HCT116 (cell line): Measurements from ENCODE around the gene PRDM11. TPM values are rescaled to one million over a fixed set of nuclear protein-coding genes. Genes with fewer than 3 reads are reported as not detected.

Source experiments
- ATAC-seq: fragments of 200-7000 bp; cut with Tn5 transposase; 2 replicates; pipeline ENCODE4 v1.9.1; 2020; ENCODE audit warnings: mild to moderate bottlenecking, moderate library complexity
- BruUV-seq: library from RNA; stranded (reverse); fragments of 400-500 nt; replicated peaks from 2 replicates; lab custom pipeline; 2021; lab: Mats Ljungman, UMichigan
- CTCF ChIA-PET: fragments of 300-600 bp; sonication (Branson Sonifier 250); formaldehyde crosslinking; loops from one replicate; lab custom pipeline; 2021; ENCODE audit warnings: antibody characterized with exemption; lab: Charles Lee
- POLR2A ChIA-PET: fragments of 300-600, 350-600 bp; sonication (Branson Sonifier 250); formaldehyde crosslinking; loops from one replicate; lab custom pipeline; 2021; ENCODE audit warnings: antibody characterized with exemption; lab: Charles Lee
- RAD21 ChIA-PET, 2 experiments: fragments of 300-600 bp; sonication (Branson Sonifier 250); formaldehyde crosslinking; loops; one replicate each; lab custom pipeline; 2023; ENCODE audit warnings: low total read pairs in 2 of 2; ENCODE audit not compliant: uncharacterized antibody in 2 of 2, unreplicated experiment in 2 of 2, low non-redundant PET in 1 of 2; lab: Charles Lee
- DNase-seq: peaks from one replicate; pipeline ENCODE4 v3.0.0-alpha.2; 2010; ENCODE audit warnings: low read depth, low spot score
- H2AFZ ChIP-seq: fragments of 200-600 bp; shearing (Covaris generic), sonication (generic); 2 replicates; pipeline ENCODE4 v1.6.1; 2017; ENCODE audit warnings: low read depth, mixed run types, mixed read lengths, antibody characterized with exemption, low read length; ENCODE audit not compliant: poor library complexity, severe bottlenecking
- H3K27ac ChIP-seq: 2 replicates; pipeline ENCODE4 v1.5.1; 2012; ENCODE audit warnings: low read depth, low read length
- H3K27me3 ChIP-seq: fragments of 200-600 bp; sonication (generic); 2 replicates; pipeline ENCODE4 v1.6.1; 2016; ENCODE audit warnings: mixed run types, low read length, mixed read lengths; ENCODE audit not compliant: insufficient read depth
- H3K36me3 ChIP-seq, 2 experiments: fragments of 200-500 bp in 1 of 2; fragments of 200-600 bp in 1 of 2; sonication (Bioruptor generic) in 1 of 2; sonication (generic) in 1 of 2; 2 replicates each; pipeline versions ENCODE4 v1.5.1 to v1.6.1; 2014 to 2016; ENCODE audit warnings: low read length in 2 of 2, inconsistent platforms in 1 of 2, mixed read lengths in 1 of 2, mixed run types in 1 of 2; ENCODE audit not compliant: insufficient read depth in 2 of 2, control insufficient read depth in 1 of 2
- H3K4me1 ChIP-seq, 2 experiments: fragments of 200-600 bp in 1 of 2; sonication (generic) in 1 of 2; 2 replicates each; pipeline versions ENCODE4 v1.5.1 to v1.6.1; 2012 to 2017; ENCODE audit warnings: low read length in 2 of 2, inconsistent platforms in 1 of 2, mild to moderate bottlenecking in 1 of 2, mixed read lengths in 1 of 2, mixed run types in 1 of 2, moderate library complexity in 1 of 2; ENCODE audit not compliant: insufficient read depth in 2 of 2, control insufficient read depth in 1 of 2
- H3K4me2 ChIP-seq: fragments of 200-600 bp; sonication (generic); 2 replicates; pipeline ENCODE4 v1.6.1; 2017; ENCODE audit warnings: mixed run types, low read length, mixed read lengths
- H3K4me3 ChIP-seq, 2 experiments: fragments of 200-600 bp in 1 of 2; sonication (generic) in 1 of 2; replicated peaks in 1 of 2; 2 replicates each; pipeline ENCODE4 v1.5.1; 2011 to 2016; ENCODE audit warnings: low read length in 2 of 2, control low read depth in 1 of 2, low read depth in 1 of 2, mild to moderate bottlenecking in 1 of 2, mixed read lengths in 1 of 2, mixed run types in 1 of 2
- H3K79me2 ChIP-seq: fragments of 200-600 bp; sonication (generic); 2 replicates; pipeline ENCODE4 v1.6.1; 2017; ENCODE audit warnings: mild to moderate bottlenecking, mixed run types, low read length, moderate library complexity, mixed read lengths; ENCODE audit not compliant: insufficient read depth
- H3K9ac ChIP-seq: fragments of 200-600 bp; sonication (generic); 2 replicates; pipeline ENCODE4 v1.6.1; 2016; ENCODE audit warnings: low read length, mixed read lengths
- H3K9me2 ChIP-seq: fragments of 200-600 bp; sonication (generic), shearing (Covaris generic); 2 replicates; pipeline ENCODE4 v1.6.1; 2017; ENCODE audit warnings: mixed run types, mild to moderate bottlenecking, moderate library complexity; ENCODE audit not compliant: insufficient read depth
- H3K9me3 ChIP-seq, 2 experiments: fragments of 200-500 bp in 1 of 2; fragments of 200-600 bp in 1 of 2; sonication (Bioruptor generic) in 1 of 2; sonication (generic) in 1 of 2; 2 replicates each; pipeline ENCODE4 v1.6.1; 2014 to 2017; ENCODE audit warnings: low read length in 2 of 2, mixed read lengths in 2 of 2, inconsistent platforms in 1 of 2, low read depth in 1 of 2, mild to moderate bottlenecking in 1 of 2, mixed run types in 1 of 2, moderate library complexity in 1 of 2; ENCODE audit not compliant: control insufficient read depth in 1 of 2, insufficient read depth in 1 of 2
- H4K20me1 ChIP-seq: fragments of 200-600 bp; sonication (generic), shearing (Covaris generic); 2 replicates; pipeline ENCODE4 v1.6.1; 2017; ENCODE audit warnings: mixed run types, mild to moderate bottlenecking, moderate library complexity; ENCODE audit not compliant: insufficient read depth
- CEBPB ChIP-seq: IDR thresholded peaks from 2 replicates; pipeline ENCODE4 v1.6.1; 2012; ENCODE audit warnings: low read depth
- CTCF ChIP-seq, 3 experiments: fragments of 200-600 bp in 1 of 3; sonication (generic) in 1 of 3; IDR thresholded peaks in 2 of 3; conservative IDR thresholded peaks in 1 of 3; 2 replicates each; pipeline ENCODE4 v1.5.1; 2012 to 2017; ENCODE audit warnings: low read depth in 2 of 3, low read length in 2 of 3, antibody characterized with exemption in 1 of 3, borderline replicate concordance in 1 of 3, control low read depth in 1 of 3, mild to moderate bottlenecking in 1 of 3, mixed read lengths in 1 of 3, mixed run types in 1 of 3, moderate library complexity in 1 of 3; ENCODE audit not compliant: insufficient read depth in 1 of 3
- EGR1 ChIP-seq: IDR thresholded peaks from 2 replicates; pipeline ENCODE4 v1.6.1; 2012; ENCODE audit warnings: low read depth
- FOSL1 ChIP-seq: IDR thresholded peaks from 2 replicates; pipeline ENCODE4 v1.6.1; 2012; ENCODE audit warnings: low read depth
- POLR2A ChIP-seq: IDR thresholded peaks from 2 replicates; pipeline ENCODE4 v1.7.0; 2011; ENCODE audit warnings: borderline replicate concordance; ENCODE audit not compliant: insufficient read depth, insufficient read length; ENCODE audit errors: extremely low read depth
- POLR2AphosphoS5 ChIP-seq: IDR thresholded peaks from 2 replicates; pipeline ENCODE4 v1.6.1; 2011; ENCODE audit warnings: mild to moderate bottlenecking, low read depth, low read length, moderate library complexity
- REST ChIP-seq: IDR thresholded peaks from 2 replicates; pipeline ENCODE4 v1.6.1; 2012; ENCODE audit warnings: low read depth
- intact Hi-C: fragments of 100-400 bp; cut with micrococcal nuclease; formaldehyde crosslinking; loops from 2 replicates; pipeline ENCODE4 v1.10.0; 2022
- total RNA-seq: library from RNA; stranded (reverse); gene quantifications from one replicate; pipeline ENCODE4 v1.2.1, GENCODE V29; 2021; ENCODE audit not compliant: unreplicated experiment

The PRDM11 gene
- total RNA-seq, 1 experiment from 2014 or later, result 9.3 TPM

- TF ChIP-seq CTCF (IDR thresholded peaks at IDR 0.05 in 2 of 3, conservative IDR thresholded peaks at IDR 0.05 in 1 of 3; ENCODE audit: borderline replicate concordance in 1 of 3, insufficient read depth in 1 of 3, low read depth in 2 of 3, low read length in 2 of 3), result no peak
Measured at GRCh38 chr11:45146072-45147016, at the start of gene PRDM11 (continued).

GRCh38 chr11:45097721-45098493, 48.5 kb upstream of the PRDM11 start:
- H3K9ac ChIP-seq, result no peak overlapping the region
- ATAC-seq, result peak; percentile 33; the same call in 1 of the 2 replicates
- H3K9me2 ChIP-seq, result no peaks in the 10 kb centered on the region
- RAD21 ChIA-PET, result interaction anchor here in 1 of 2 experiments (0.9 kb wide), 1 partner anchor 162 kb away, joined by 3 read pairs; no protein-coding TSS in a partner anchor
- intact Hi-C loops, result no loop called here
- no peak overlapping the region for H3K27ac ChIP-seq
- DNase-seq, result no peak
- no peaks in the 10 kb centered on the region for H3K4me1 ChIP-seq
- H3K27me3 ChIP-seq, result peaks cover 52% of the 10 kb centered on the region
- H3K4me3 ChIP-seq, result no peak overlapping the region
- no peaks in the 10 kb centered on the region for H3K79me2 ChIP-seq
- no peaks in the 10 kb centered on the region for H3K36me3 ChIP-seq
- POLR2A ChIA-PET, result no interaction called here
- TF ChIP-seq REST (peak; percentile 91), EGR1 (no peak), CEBPB (no peak), POLR2AphosphoS5 (no peak), POLR2A (no peak), FOSL1 (no peak)
- no peaks in the 10 kb centered on the region for H3K9me3 ChIP-seq
- CTCF ChIA-PET, result interaction anchor here (1.2 to 10.7 kb wide), 3 partner anchors 13 to 160 kb away, joined by 3 to 236 read pairs (median 5); no protein-coding TSS in a partner anchor
- no TSS peak for BruUV-seq
- H2AFZ ChIP-seq, result no peak overlapping the region
- H3K4me2 ChIP-seq, result no peak overlapping the region
- no peaks in the 10 kb centered on the region for H4K20me1 ChIP-seq
